Adrenal gland (tissue), 12 donors: ENCODE data around the gene KLHL34. TPM values are rescaled to one million over a fixed set of nuclear protein-coding genes. Genes with fewer than 3 reads are reported as not detected.

Experiments used
- DNase-seq, 7 donors: peaks; one replicate each; pipeline ENCODE4 v3.0.0-alpha.2; 2019 to 2020
- H3K27ac ChIP-seq, 5 donors: fragments of 200-600 bp; sonication (generic) in 4 of 5; 1 replicate in 3 of 5; 2 replicates in 2 of 5; pipeline versions ENCODE4 v1.5.1 to v1.8.0; 2016 to 2020; ENCODE audit warnings: mild to moderate bottlenecking in 1 of 5
- H3K27me3 ChIP-seq: fragments of 200-600 bp; 2 replicates; pipeline ENCODE4 v1.8.0; 2021
- H3K36me3 ChIP-seq, 2 donors: fragments of 200-600 bp; replicated peaks in 1 of 2; 1 replicate in 1 of 2; 2 replicates in 1 of 2; pipeline versions ENCODE4 v1.5.1 to v1.8.0; 2018 to 2022
- H3K4me1 ChIP-seq, 2 donors: fragments of 200-600 bp; replicated peaks in 1 of 2; 1 replicate in 1 of 2; 2 replicates in 1 of 2; pipeline versions ENCODE4 v1.5.1 to v1.8.0; 2018 to 2021
- H3K4me3 ChIP-seq, 4 donors: fragments of 200-600 bp; sonication (generic) in 3 of 4; one replicate each; pipeline ENCODE4 v1.5.1; 2016 to 2018
- H3K9me3 ChIP-seq, 3 donors: fragments of 200-600 bp; sonication (generic) in 1 of 3; replicated peaks in 1 of 3; 1 replicate in 2 of 3; 2 replicates in 1 of 3; pipeline versions ENCODE4 v1.5.1 to v1.8.0; 2016 to 2021
- POLR2A ChIP-seq, 2 donors: fragments of 450-650 bp; IDR thresholded peaks; one replicate each; pipeline ENCODE4 v1.6.1; 2017; ENCODE audit warnings: antibody characterized with exemption in 2 of 2, mild to moderate bottlenecking in 2 of 2, moderate library complexity in 1 of 2
- WGBS, 4 donors: extraction: QIAGEN DNeasy Blood & Tissue Kit in 2 of 4; methylation state at CpG; one replicate each; pipeline versions ENCODE4 v1.1.5 to v1.1.7; 2013 to 2017; 5-methylcytosine and 5-hydroxymethylcytosine counted together
- intact Hi-C, 2 donors: fragments of 100-400 bp; cut with DNase I; formaldehyde crosslinking; loops; one replicate each; pipeline versions ENCODE4 v1.14.1 to v1.15.0; 2022 to 2023
- polyA plus RNA-seq, 3 donors: library from polyadenylated mRNA; stranded (reverse); fragments of 200-250 nt in 2 of 3; fragments of 350-450 nt in 1 of 3; fragmentation: Illumina TruSeq in 1 of 3; extraction: RNeasy Lipid Tissue Mini Kit (QIAGEN cat#74804) in 1 of 3; gene quantifications; one replicate each; pipeline ENCODE4 v1.2.3, GENCODE V29; 2013 to 2014
- total RNA-seq, 9 donors: library from RNA; depleted of rRNA in 4 of 9; stranded (reverse); fragments of >200 nt in 4 of 9; fragments of 120-200 nt in 1 of 9; fragmentation: NEBNext Ultra II Directional in 1 of 9; extraction: Animal tissue kit (Norgen Biotek cat#: 25700) in 1 of 9; gene quantifications; one replicate each; pipeline versions ENCODE4 v1.1.0 to v1.2.4, GENCODE V29; 2013 to 2023
- TF ChIP-seq, protein P1 (sequence below), 6 experiments: fragments of 450-650 bp in 4 of 6; fragments of 200-600 bp in 2 of 6; sonication (generic) in 1 of 6; IDR thresholded peaks; 1 replicate in 5 of 6; 2 replicates in 1 of 6; pipeline versions ENCODE4 v1.5.1 to v1.8.0; 2016 to 2021; ENCODE audit warnings: antibody characterized with exemption in 6 of 6, mild to moderate bottlenecking in 2 of 6, moderate library complexity in 1 of 6
- donor health status: healthy with polysubstance abuse.
- donor health status: Bipolar disorder and iron deficiency.
- donor health status: DM: yes; HTN: yes; CAD: no.
- donor health status: DM: no; HTN: no; CAD: no.
- donor health status: DM: no; HTN: no; CAD: no.
- donor health status: DM: yes; HTN: yes; CAD: no.

The KLHL34 gene
- total and polyA plus RNA-seq, 12 donors = under 0.01 to 0.47 (median 0.04) TPM; not detected in 6

DNA sequence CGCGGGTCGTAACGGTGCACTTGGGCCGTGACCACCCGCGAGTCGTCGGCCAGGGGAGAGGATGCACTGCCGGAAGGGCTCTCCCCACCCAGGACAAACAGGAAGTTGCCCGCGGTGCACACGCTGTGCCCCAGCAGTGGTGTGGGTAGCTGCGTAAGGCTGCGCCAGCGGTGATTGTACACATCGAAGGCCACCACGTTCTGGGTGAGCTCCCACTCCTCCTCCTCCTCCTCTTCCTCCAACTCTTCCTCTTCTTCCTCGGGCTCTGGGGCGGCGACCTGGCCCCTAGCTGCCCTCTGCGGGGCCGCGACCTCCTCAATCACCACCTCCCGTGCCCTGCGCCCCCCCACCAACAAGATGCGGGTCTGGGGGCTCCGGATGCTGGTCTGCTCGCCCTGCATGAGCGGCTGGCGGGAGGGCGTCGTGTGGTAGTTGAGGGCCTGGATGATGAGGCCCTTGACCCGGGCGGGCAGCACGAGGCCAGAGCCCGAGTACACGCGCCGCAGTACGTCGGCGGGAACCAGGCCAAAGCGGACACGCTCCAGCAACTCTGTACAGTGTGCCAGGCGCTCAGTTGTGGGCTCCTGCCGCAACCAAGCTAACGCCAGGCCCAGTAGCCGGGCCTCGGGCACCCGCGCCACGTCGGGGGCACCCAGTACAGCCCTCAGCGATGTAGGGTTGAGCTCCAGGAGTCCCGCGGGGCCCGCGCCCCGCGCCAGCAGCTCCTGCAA is 1.4 kb downstream of the KLHL34 start:
- TF ChIP-seq, protein P1, sequence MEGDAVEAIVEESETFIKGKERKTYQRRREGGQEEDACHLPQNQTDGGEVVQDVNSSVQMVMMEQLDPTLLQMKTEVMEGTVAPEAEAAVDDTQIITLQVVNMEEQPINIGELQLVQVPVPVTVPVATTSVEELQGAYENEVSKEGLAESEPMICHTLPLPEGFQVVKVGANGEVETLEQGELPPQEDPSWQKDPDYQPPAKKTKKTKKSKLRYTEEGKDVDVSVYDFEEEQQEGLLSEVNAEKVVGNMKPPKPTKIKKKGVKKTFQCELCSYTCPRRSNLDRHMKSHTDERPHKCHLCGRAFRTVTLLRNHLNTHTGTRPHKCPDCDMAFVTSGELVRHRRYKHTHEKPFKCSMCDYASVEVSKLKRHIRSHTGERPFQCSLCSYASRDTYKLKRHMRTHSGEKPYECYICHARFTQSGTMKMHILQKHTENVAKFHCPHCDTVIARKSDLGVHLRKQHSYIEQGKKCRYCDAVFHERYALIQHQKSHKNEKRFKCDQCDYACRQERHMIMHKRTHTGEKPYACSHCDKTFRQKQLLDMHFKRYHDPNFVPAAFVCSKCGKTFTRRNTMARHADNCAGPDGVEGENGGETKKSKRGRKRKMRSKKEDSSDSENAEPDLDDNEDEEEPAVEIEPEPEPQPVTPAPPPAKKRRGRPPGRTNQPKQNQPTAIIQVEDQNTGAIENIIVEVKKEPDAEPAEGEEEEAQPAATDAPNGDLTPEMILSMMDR (IDR thresholded peaks at IDR 0.05) = no peak
- no peak for TF ChIP-seq POLR2A (IDR thresholded peaks at IDR 0.05)
- DNase-seq = no peak
- no peaks in the 10 kb centered on the region for H3K9me3 ChIP-seq
- H3K4me1 ChIP-seq = no peaks in the 10 kb centered on the region
- H3K4me3 ChIP-seq = no peak overlapping the region
- 63 to 82% (median 66%) methylated on average over 40 to 61 of the region's 61 CpGs; no CpG with 5 or more reads in 1 of the 4 donors for WGBS, 4 donors
- no peak overlapping the region for H3K27ac ChIP-seq
- H3K36me3 ChIP-seq = no peaks in the 10 kb centered on the region
- intact Hi-C loops = no loop called here
- H3K27me3 ChIP-seq = peaks cover 30% of the 10 kb centered on the region

DNA sequence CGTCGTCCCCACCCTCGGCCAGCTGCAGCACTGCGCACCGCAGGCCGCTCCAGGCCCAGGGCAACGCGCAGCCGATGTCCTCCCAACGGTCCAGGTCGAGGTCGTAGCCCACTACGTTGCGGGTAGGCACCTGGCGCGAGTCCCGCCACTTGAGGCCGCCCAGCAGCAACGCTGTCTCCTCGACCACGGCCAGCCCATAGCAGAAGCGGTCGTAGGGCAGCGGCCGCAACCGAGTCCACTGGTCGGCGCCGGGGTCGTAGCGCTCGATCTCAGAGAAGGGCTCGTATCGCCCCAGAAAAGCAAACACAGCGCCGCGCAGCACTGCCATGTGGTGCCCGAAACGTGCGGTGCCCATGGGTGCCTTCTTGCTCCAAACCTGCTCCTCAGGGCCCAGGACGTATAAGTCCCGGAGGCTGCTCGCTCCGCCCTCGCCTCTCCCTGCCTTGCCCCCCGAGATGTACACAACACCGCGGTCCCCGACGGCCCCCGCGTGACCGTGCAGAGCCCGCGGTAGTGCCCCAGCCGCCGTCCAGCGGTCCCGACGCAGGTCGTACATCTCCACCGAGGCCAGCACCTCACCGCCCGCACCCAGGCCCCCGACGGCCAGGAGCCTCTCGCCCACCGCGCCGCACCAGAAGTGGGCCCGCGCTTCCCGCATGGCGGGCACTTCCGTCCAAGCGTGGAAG is 2.1 kb downstream of the KLHL34 start:
- WGBS, 4 donors = 23 to 67% (median 45%) methylated on average over 22 to 76 of the region's 76 CpGs; no CpG with 5 or more reads in 1 of the 4 donors
- no peaks in the 10 kb centered on the region for H3K4me1 ChIP-seq
- TF ChIP-seq, protein P1 (IDR thresholded peaks at IDR 0.05) = no peak
- no peak for TF ChIP-seq POLR2A (IDR thresholded peaks at IDR 0.05)
- intact Hi-C loops = no loop called here
- no peak for DNase-seq
- H3K9me3 ChIP-seq = no peaks in the 10 kb centered on the region
- H3K36me3 ChIP-seq = no peaks in the 10 kb centered on the region
- no peak overlapping the region for H3K27ac ChIP-seq
- H3K4me3 ChIP-seq = peak overlapping the region in 1 of 4 donors; percentile 23
- peaks cover 30% of the 10 kb centered on the region for H3K27me3 ChIP-seq

DNA sequence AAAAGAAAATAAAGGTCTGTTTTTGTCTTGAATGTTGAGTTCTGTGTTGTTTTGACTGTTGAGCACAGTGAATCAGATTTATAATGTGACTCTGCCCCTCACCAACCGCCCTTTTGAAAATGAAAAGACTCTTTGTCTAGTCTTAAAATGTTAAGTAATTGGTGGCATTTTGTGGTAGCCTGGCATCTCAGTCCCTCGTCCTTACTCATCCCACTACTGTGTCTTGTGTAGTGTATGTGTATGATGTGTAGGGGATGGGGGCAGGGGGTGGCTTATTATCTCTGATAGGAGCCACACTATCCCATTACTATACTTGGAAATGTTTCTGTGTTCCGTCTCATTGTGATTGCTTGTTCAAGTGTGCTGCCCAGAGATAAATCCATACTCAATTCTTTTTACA is 12.2 kb downstream of the KLHL34 start:
- DNase-seq = no peak
- Histone ChIP-seq H3K4me3 (no peak overlapping the region), H3K27me3 (no peaks in the 10 kb centered on the region), H3K4me1 (no peaks in the 10 kb centered on the region), H3K27ac (no peak overlapping the region), H3K9me3 (no peaks in the 10 kb centered on the region), H3K36me3 (no peaks in the 10 kb centered on the region)
- intact Hi-C loops = no loop called here
- WGBS, 4 donors = 54 to 75% (median 64%) methylated on average over 3 of the region's 3 CpGs
- no peak for TF ChIP-seq POLR2A (IDR thresholded peaks at IDR 0.05)
- TF ChIP-seq, protein P1 (IDR thresholded peaks at IDR 0.05) = no peak

DNA sequence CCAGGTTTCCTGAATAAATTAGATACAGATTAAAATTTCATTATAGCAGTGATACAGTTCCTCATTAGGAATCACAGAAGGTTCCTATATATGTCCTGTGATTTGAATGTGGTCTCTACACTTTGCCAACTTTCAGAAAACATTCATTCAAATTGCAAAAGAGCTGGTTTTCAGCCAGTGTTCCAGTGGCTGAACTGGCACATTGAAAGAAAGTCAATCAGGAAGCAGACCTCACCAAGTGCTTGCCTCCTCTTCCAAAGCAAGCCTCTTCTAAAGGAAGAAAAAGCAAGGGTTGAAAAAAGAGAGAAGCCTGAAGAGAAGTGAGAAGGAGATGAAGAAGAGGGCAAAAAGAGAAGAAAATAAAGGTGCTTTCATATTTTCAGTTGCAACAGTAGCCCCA is 12.7 kb downstream of the KLHL34 start:
- no peaks in the 10 kb centered on the region for H3K9me3 ChIP-seq
- H3K36me3 ChIP-seq = no peaks in the 10 kb centered on the region
- no peak overlapping the region for H3K27ac ChIP-seq
- H3K4me3 ChIP-seq = no peak overlapping the region
- no peak for TF ChIP-seq POLR2A (IDR thresholded peaks at IDR 0.05)
- TF ChIP-seq, protein P1 (IDR thresholded peaks at IDR 0.05) = no peak
- DNase-seq = no peak
- no peaks in the 10 kb centered on the region for H3K4me1 ChIP-seq
- H3K27me3 ChIP-seq = no peaks in the 10 kb centered on the region
- intact Hi-C loops = no loop called here
